Activated B cell treated with CpG ODN at 0.5 μM for 24 hours (primary cell): ENCODE data around the gene CNOT4. TPM values are rescaled to one million over a fixed set of nuclear protein-coding genes. Genes with fewer than 3 reads are reported as not detected.
"Not testable (repeated sequence)": the region's sequence is repeated elsewhere in the genome, so short reads cannot be mapped to it uniquely, and the experiment has no call there.

ENCODE experiments used
- ATAC-seq: fragments of 200-7000 bp; cut with Tn5 transposase; one replicate; pipeline ENCODE4 v1.10.0; 2021; ENCODE audit warnings: low read depth, mild to moderate bottlenecking, moderate library complexity
- CTCF ChIA-PET: fragments of 350-600 bp; sonication (Branson Sonifier 250); formaldehyde crosslinking; loops from one replicate; lab custom pipeline; 2021; ENCODE audit warnings: antibody characterized with exemption; lab: Charles Lee
- POLR2A ChIA-PET: fragments of 350-600 bp; sonication (Branson Sonifier 250); formaldehyde crosslinking; loops from one replicate; lab custom pipeline; 2021; ENCODE audit warnings: antibody characterized with exemption; lab: Charles Lee
- DNase-seq: peaks from one replicate; pipeline ENCODE4 v3.0.0; 2022
- H3K27ac Mint-ChIP-seq: one replicate; pipeline ENCODE4 v1.8.0; 2020; ENCODE audit warnings: mixed read lengths
- H3K27me3 Mint-ChIP-seq: one replicate; pipeline ENCODE4 v1.8.0; 2021; ENCODE audit warnings: mixed read lengths
- H3K36me3 Mint-ChIP-seq: one replicate; pipeline ENCODE4 v1.8.0; 2021; ENCODE audit warnings: low read depth, mixed read lengths
- H3K4me1 Mint-ChIP-seq: one replicate; pipeline ENCODE4 v1.8.0; 2021; ENCODE audit warnings: mixed read lengths
- H3K4me3 Mint-ChIP-seq: one replicate; pipeline ENCODE4 v1.8.0; 2020; ENCODE audit warnings: mild to moderate bottlenecking, mixed read lengths
- H3K9me3 Mint-ChIP-seq: one replicate; pipeline ENCODE4 v1.8.0; 2020; ENCODE audit warnings: mixed read lengths
- CTCF ChIP-seq: fragments of 200-600 bp; IDR thresholded peaks from one replicate; pipeline ENCODE4 v1.8.0; 2022; ENCODE audit warnings: antibody characterized with exemption, mild to moderate bottlenecking
- intact Hi-C: fragments of 100-400 bp; cut with micrococcal nuclease; formaldehyde crosslinking; loops from one replicate; pipeline ENCODE4 v1.15.1; 2024
- total RNA-seq: library from RNA; stranded (reverse); gene quantifications from 2 replicates; pipeline ENCODE4 v1.2.3, GENCODE V29; 2022

CNOT4 gene
- total RNA-seq, 1 donor from 2014 or later = 36.8 TPM

DNA sequence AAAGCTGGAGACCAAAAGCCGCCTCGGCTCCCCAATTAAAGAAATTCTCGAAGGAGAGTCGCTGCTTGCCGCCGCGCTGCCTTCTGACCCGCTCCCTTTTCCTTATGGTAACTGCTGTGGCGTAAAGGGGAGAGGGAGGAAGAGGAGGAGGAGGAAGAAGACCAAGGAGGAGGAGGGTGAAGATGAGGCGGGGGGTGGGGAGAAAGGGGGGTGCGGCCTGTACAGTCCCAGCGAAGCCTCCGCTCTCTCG is 388 bp downstream of the CNOT4 start:
- CTCF ChIA-PET = no interaction called here
- no peaks in the 10 kb centered on the region for H3K9me3 Mint-ChIP-seq
- peaks cover 4% of the 10 kb centered on the region for H3K36me3 Mint-ChIP-seq
- POLR2A ChIA-PET = interaction anchor here (0.5 to 1.6 kb wide), 6 partner anchors 10 to 860 kb away, joined by 3 to 7 read pairs (median 3); partner anchors contain the start of genes NUP205 and TMEM140
- ATAC-seq (no peak), DNase-seq (no peak)
- H3K4me3 Mint-ChIP-seq = no peak overlapping the region
- intact Hi-C loops = loop anchor here (5.0 kb wide), 1 partner anchor 97 kb away; no protein-coding TSS in a partner anchor
- H3K27ac Mint-ChIP-seq = no peak overlapping the region
- no peaks in the 10 kb centered on the region for H3K27me3 Mint-ChIP-seq
- no peak for TF ChIP-seq CTCF
- H3K4me1 Mint-ChIP-seq = peaks cover 10% of the 10 kb centered on the region

DNA sequence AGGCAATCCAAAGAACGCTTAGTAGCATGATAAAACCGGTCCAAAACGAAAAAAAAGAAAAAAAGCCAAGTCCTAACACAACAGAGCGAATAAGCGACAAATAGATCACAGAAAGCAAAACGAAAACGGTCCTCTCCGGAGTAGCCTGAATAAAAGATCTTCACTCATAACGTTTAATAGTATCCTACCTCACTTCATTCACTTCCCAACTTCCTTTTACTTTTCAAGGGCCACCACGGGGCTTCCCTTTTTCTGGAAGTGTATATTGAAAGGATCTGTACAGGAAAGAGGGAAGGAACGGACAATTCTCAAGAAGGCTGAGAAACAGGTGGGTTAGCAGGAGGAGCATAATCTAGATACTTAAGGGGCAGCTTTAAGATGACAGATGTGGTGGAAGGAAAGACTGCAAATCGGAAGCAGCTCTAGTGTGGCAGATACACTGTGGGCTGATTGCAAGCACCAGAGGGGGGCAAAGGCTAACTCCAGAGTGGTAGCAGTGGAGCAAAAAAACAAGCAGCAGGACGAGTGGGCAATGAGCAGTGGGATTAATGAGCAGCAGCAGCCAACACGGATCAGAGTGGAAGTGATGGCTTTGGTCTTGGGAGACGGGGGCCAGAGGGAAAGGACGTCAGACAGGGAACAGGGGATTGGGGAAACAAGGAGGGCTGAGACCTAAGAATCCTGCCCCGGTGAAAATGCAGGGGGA is 866 bp downstream of the CNOT4 start:
- H3K27me3 Mint-ChIP-seq = no peaks in the 10 kb centered on the region
- H3K4me1 Mint-ChIP-seq = peaks cover 11% of the 10 kb centered on the region
- CTCF ChIA-PET = no interaction called here
- no peak for ATAC-seq
- intact Hi-C loops = loop anchor here (5.0 kb wide), 1 partner anchor 97 kb away; no protein-coding TSS in a partner anchor
- no peak overlapping the region for H3K27ac Mint-ChIP-seq
- no peak for TF ChIP-seq CTCF
- H3K4me3 Mint-ChIP-seq = no peak overlapping the region
- DNase-seq = peak; percentile 24
- H3K36me3 Mint-ChIP-seq = peaks cover 4% of the 10 kb centered on the region
- H3K9me3 Mint-ChIP-seq = no peaks in the 10 kb centered on the region
- POLR2A ChIA-PET = interaction anchor here (0.5 to 1.6 kb wide), 6 partner anchors 9 to 860 kb away, joined by 3 to 7 read pairs (median 4); partner anchors contain the start of genes NUP205 and TMEM140

GRCh38 chr7:135501402-135501801 is 8.5 kb downstream of the CNOT4 start:
- H3K36me3 Mint-ChIP-seq = peaks cover 4% of the 10 kb centered on the region
- no peak for TF ChIP-seq CTCF
- ATAC-seq = no peak
- H3K4me3 Mint-ChIP-seq = no peak overlapping the region
- no peaks in the 10 kb centered on the region for H3K9me3 Mint-ChIP-seq
- intact Hi-C loops = no loop called here
- peaks cover 52% of the 10 kb centered on the region for H3K4me1 Mint-ChIP-seq
- no peaks in the 10 kb centered on the region for H3K27me3 Mint-ChIP-seq
- no peak for DNase-seq
- CTCF ChIA-PET = no interaction called here
- no peak overlapping the region for H3K27ac Mint-ChIP-seq
- POLR2A ChIA-PET = interaction anchor here (0.7 kb wide), 1 partner anchor 190 kb away, joined by 6 read pairs; no protein-coding TSS in a partner anchor

- Mint-ChIP-seq H3K27ac (peak overlapping the region; percentile 50), H3K9me3 (no peaks in the 10 kb centered on the region), H3K4me1 (peaks cover 53% of the 10 kb centered on the region), H3K27me3 (no peaks in the 10 kb centered on the region), H3K4me3 (no peak overlapping the region), H3K36me3 (peaks cover 1% of the 10 kb centered on the region)
- ChIA-PET POLR2A (interaction anchor here (0.6 to 1.3 kb wide), 3 partner anchors 9 to 557 kb away, joined by 3 to 7 read pairs (median 4); partner anchors contain the start of gene CNOT4), CTCF (no interaction called here)
- DNase-seq (no peak), ATAC-seq (no peak)
- no peak for TF ChIP-seq CTCF
- intact Hi-C loops = no loop called here
Measured at GRCh38 chr7:135499818-135500217, 10.1 kb downstream of the CNOT4 start.

DNA sequence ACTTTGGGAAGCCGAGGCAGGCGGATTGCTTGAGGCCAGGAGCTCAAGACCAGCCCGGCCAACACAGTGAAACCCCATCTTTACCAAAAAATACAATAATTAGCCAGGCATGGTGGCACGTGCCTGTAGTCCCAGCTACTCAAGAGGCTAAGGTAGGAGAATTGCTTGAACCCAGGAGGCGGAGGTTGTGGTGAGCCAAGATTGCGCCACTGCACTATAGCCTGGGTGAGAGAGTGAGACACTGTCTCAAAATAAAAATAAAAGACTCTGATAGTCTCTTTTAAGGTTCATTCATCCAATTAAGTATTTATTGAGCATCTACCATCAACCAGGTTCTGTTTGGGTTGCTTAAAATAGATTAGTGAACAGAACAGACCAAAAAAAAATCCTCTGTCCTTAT is 12.7 kb downstream of the CNOT4 start:
- CTCF ChIA-PET = not testable (repeated sequence)

More for the DNA sequence above, 12.7 kb downstream of the CNOT4 start:
- intact Hi-C loops, DNase-seq, H3K27me3 Mint-ChIP-seq, H3K9me3 Mint-ChIP-seq, POLR2A ChIA-PET, H3K36me3 Mint-ChIP-seq, ATAC-seq, H3K4me3 Mint-ChIP-seq, H3K27ac Mint-ChIP-seq: not testable (repeated sequence)
- H3K4me1 Mint-ChIP-seq = peaks cover 50% of the 10 kb centered on the region
